A549 treated with dexamethasone at 1 μM for 4 hours (cell line): ENCODE results near the gene ZDHHC15. TPM values are rescaled to one million over a fixed set of nuclear protein-coding genes. Genes with fewer than 3 reads are reported as not detected.

Experiments
- total RNA-seq: library from RNA; stranded (reverse); fragments of 200-300 nt; extraction: Qiagen RNA extraction; gene quantifications from 5 replicates; pipeline ENCODE4 v1.2.3, GENCODE V29; 2022

ZDHHC15 gene
- not detected in 5 replicates for total RNA-seq

GRCh38 chrX:75522565-75523431 is at the start of gene ZDHHC15:
ZDHHC15 (minus strand) TSS chrX:75523037; CDS start chrX:75523024, 13 bp downstream.

Other genes with a start within 250 kb of the ZDHHC15 start
- 7.3 to 10.4 TPM (median 8.4 TPM) in 5 replicates for gene UPRT, start 249.0 kb downstream of the ZDHHC15 start, total RNA-seq